MM.1S (cell line): ENCODE results near the gene PPM1E.
"Not testable (repeated sequence)": the region's sequence is repeated elsewhere in the genome, so short reads cannot be mapped to it uniquely, and the experiment has no call there.

Experiments
- DNase-seq: peaks from one replicate; pipeline ENCODE4 v3.0.0-alpha.2; 2015
- H2AFZ ChIP-seq: fragments of 300-600 bp; sonication (generic); 2 replicates; pipeline ENCODE4 v1.6.0; 2016; ENCODE audit warnings: antibody characterized with exemption, low read length
- H3F3A ChIP-seq: fragments of 300-600 bp; sonication (generic); 2 replicates; pipeline ENCODE4 v1.6.1; 2016; ENCODE audit warnings: mild to moderate bottlenecking, antibody characterized with exemption, low read length, moderate library complexity, mixed read lengths; ENCODE audit not compliant: insufficient read depth
- H3K27ac ChIP-seq: fragments of 300-600 bp; sonication (generic); 2 replicates; pipeline ENCODE4 v1.5.1; 2016; ENCODE audit warnings: mild to moderate bottlenecking, low read length
- H3K27me3 ChIP-seq: fragments of 300-600 bp; sonication (generic); replicated peaks from 2 replicates; pipeline ENCODE4 v1.6.0; 2016; ENCODE audit warnings: low read length; ENCODE audit not compliant: insufficient read depth
- H3K36me3 ChIP-seq: fragments of 300-600 bp; sonication (generic); replicated peaks from 2 replicates; pipeline ENCODE4 v1.6.1; 2016; ENCODE audit warnings: mild to moderate bottlenecking, low read length, mixed read lengths; ENCODE audit not compliant: insufficient read depth
- H3K4me1 ChIP-seq: fragments of 300-600 bp; sonication (generic); 2 replicates; pipeline ENCODE4 v1.6.1; 2016; ENCODE audit warnings: low read length, mixed read lengths
- H3K4me2 ChIP-seq: fragments of 300-600 bp; sonication (generic); 2 replicates; pipeline ENCODE4 v1.6.0; 2016; ENCODE audit warnings: low read depth, low read length
- H3K4me3 ChIP-seq: fragments of 300-600 bp; sonication (generic); 2 replicates; pipeline ENCODE4 v1.5.1; 2016; ENCODE audit warnings: low read length, mixed read lengths
- H3K79me2 ChIP-seq: fragments of 300-600 bp; sonication (generic); 2 replicates; pipeline ENCODE4 v1.6.1; 2016; ENCODE audit warnings: mixed run types, low read length, mixed read lengths
- H3K9ac ChIP-seq: fragments of 300-600 bp; sonication (generic); 2 replicates; pipeline ENCODE4 v1.6.1; 2016; ENCODE audit warnings: low read length, mixed read lengths
- H3K9me2 ChIP-seq: fragments of 300-600 bp; sonication (generic); replicated peaks from 2 replicates; pipeline ENCODE4 v1.6.1; 2016; ENCODE audit warnings: mild to moderate bottlenecking, low read length, mixed read lengths; ENCODE audit not compliant: insufficient read depth
- H3K9me3 ChIP-seq: fragments of 300-600 bp; sonication (generic); replicated peaks from 2 replicates; pipeline ENCODE4 v1.6.1; 2016; ENCODE audit warnings: mild to moderate bottlenecking, low read length, mixed read lengths; ENCODE audit not compliant: insufficient read depth
- H4K20me1 ChIP-seq: fragments of 300-600 bp; sonication (generic); 2 replicates; pipeline ENCODE4 v1.6.1; 2016; ENCODE audit warnings: mild to moderate bottlenecking, low read length, moderate library complexity, mixed read lengths; ENCODE audit not compliant: insufficient read depth
- EZH2 ChIP-seq: fragments of 300-600 bp; sonication (generic); optimal IDR thresholded peaks from 2 replicates; pipeline ENCODE3; 2017; ENCODE audit warnings: low read depth, mild to moderate bottlenecking, antibody characterized with exemption, low read length, mixed read lengths
- EZH2phosphoT487 ChIP-seq: fragments of 300-600 bp; sonication (generic); IDR thresholded peaks from 2 replicates; pipeline ENCODE4 v1.6.1; 2018; ENCODE audit warnings: antibody characterized with exemption, low read length
- TF ChIP-seq, protein P1 (sequence below): fragments of 300-600 bp; sonication (generic); IDR thresholded peaks from 2 replicates; pipeline ENCODE4 v1.5.1; 2016; ENCODE audit warnings: antibody characterized with exemption, low read length, mixed read lengths

PPM1E gene

DNA sequence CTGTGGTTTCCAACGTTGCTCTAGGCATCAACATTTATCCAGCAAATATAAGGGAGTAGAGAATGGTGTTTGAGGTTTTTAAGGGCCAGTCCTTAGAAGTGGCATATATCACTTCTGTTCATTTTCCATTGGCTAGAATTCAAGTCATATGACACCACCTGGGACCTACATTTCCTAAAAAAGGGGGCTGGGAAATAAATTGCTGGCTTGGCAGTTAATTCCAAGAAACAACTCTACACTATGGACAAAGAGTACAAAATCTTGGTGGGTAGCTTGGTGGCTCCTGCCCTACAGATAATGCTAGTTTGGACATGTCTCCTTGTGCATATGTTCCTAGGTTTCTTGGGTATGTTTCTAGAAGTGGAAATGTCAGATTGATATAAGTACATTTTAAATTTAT is 7.6 kb downstream of the PPM1E start:
- no peak overlapping the region for H2AFZ ChIP-seq
- H3F3A ChIP-seq: no peaks in the 10 kb centered on the region
- no peak overlapping the region for H3K4me2 ChIP-seq
- no peaks in the 10 kb centered on the region for H3K79me2 ChIP-seq
- H3K9me3 ChIP-seq: no peaks in the 10 kb centered on the region
- no peak for DNase-seq
- no peaks in the 10 kb centered on the region for H3K27me3 ChIP-seq
- TF ChIP-seq, protein P1, sequence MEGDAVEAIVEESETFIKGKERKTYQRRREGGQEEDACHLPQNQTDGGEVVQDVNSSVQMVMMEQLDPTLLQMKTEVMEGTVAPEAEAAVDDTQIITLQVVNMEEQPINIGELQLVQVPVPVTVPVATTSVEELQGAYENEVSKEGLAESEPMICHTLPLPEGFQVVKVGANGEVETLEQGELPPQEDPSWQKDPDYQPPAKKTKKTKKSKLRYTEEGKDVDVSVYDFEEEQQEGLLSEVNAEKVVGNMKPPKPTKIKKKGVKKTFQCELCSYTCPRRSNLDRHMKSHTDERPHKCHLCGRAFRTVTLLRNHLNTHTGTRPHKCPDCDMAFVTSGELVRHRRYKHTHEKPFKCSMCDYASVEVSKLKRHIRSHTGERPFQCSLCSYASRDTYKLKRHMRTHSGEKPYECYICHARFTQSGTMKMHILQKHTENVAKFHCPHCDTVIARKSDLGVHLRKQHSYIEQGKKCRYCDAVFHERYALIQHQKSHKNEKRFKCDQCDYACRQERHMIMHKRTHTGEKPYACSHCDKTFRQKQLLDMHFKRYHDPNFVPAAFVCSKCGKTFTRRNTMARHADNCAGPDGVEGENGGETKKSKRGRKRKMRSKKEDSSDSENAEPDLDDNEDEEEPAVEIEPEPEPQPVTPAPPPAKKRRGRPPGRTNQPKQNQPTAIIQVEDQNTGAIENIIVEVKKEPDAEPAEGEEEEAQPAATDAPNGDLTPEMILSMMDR: no peak
- TF ChIP-seq EZH2phosphoT487 (no peak), EZH2 (no peak)
- no peak overlapping the region for H3K27ac ChIP-seq
- no peak overlapping the region for H3K9ac ChIP-seq
- H3K4me1 ChIP-seq: no peaks in the 10 kb centered on the region
- H3K4me3 ChIP-seq: no peak overlapping the region
- no peaks in the 10 kb centered on the region for H3K36me3 ChIP-seq
- no peaks in the 10 kb centered on the region for H3K9me2 ChIP-seq
- no peaks in the 10 kb centered on the region for H4K20me1 ChIP-seq

DNA sequence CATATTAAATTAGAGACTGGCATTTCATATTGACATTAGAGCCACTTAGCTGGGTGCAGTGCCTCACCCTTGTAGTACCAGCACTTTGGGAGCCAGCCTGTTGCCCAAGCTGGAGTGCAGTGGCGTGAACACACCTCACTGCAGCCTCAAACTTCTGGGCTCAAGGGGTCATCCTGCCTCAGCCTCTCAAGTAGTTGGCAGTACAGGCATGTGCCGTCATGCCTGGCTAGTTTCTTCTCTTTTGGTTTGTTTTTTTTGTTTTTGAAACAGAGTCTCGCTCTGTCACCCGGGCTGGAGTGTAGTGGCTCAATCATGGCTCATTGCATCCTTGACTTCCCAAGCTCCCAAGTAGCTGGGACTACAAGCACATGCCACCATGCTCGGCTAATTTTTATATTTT is 8.7 kb downstream of the PPM1E start:
- no peak overlapping the region for H3K4me2 ChIP-seq
- no peak overlapping the region for H2AFZ ChIP-seq
- no peaks in the 10 kb centered on the region for H3K4me1 ChIP-seq
- H3K36me3 ChIP-seq: no peaks in the 10 kb centered on the region
- H3K9ac ChIP-seq: no peak overlapping the region
- H3K4me3 ChIP-seq: no peak overlapping the region
- no peaks in the 10 kb centered on the region for H3K27me3 ChIP-seq
- DNase-seq: no peak
- no peaks in the 10 kb centered on the region for H3K9me2 ChIP-seq
- H4K20me1 ChIP-seq: no peaks in the 10 kb centered on the region
- no peaks in the 10 kb centered on the region for H3F3A ChIP-seq
- no peak overlapping the region for H3K27ac ChIP-seq
- TF ChIP-seq, protein P1: no peak
- TF ChIP-seq EZH2 (no peak), EZH2phosphoT487 (no peak)
- H3K79me2 ChIP-seq: no peaks in the 10 kb centered on the region
- no peaks in the 10 kb centered on the region for H3K9me3 ChIP-seq

DNA sequence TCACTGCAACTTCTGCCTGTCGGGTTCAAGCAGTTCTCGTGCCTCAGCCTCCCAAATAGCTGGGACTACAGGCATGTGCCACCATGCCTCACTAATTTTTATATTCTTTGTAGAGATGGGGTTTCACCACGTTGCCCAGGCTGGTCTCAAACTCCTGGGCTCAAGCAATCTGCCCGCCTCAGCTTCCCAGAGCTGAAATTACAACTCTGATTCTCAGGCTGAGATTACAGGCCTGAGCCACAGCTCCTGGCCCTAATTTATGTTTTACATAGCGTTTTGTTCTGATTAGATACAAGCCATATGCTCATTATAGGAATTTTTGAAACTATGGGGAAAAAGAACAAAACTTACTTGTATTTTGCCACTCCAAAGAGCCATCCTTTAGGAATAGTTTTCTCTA is 22.8 kb downstream of the PPM1E start:
- H4K20me1 ChIP-seq, DNase-seq, H3K9ac ChIP-seq, H3F3A ChIP-seq, H3K9me3 ChIP-seq, H3K4me3 ChIP-seq, H3K36me3 ChIP-seq, H3K27me3 ChIP-seq, H3K9me2 ChIP-seq, H3K4me1 ChIP-seq, H3K4me2 ChIP-seq, H2AFZ ChIP-seq, H3K27ac ChIP-seq, H3K79me2 ChIP-seq: not testable (repeated sequence)

DNA sequence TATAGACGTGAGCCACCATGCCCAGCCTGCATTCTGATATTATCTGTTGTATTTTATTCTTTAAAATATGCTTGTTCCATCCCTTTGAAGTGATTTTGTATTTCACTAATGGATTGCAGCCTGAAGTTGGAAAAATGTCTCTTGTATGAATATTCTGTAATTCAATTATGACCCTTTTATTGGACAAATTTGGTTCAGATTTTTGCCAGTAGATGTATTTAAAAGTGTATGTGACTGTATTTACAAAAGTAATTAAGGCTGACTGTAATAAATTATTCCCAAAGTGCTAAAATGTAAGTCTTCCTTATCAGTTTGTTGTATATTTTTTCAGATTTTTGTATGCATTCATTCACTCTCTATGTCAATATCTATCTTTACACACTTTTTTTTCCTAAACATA is 23.8 kb downstream of the PPM1E start:
- Histone ChIP-seq H3K9me2 (no peaks in the 10 kb centered on the region), H3K4me3 (no peak overlapping the region), H3K27ac (no peak overlapping the region), H2AFZ (no peak overlapping the region), H3K27me3 (no peaks in the 10 kb centered on the region), H3K36me3 (no peaks in the 10 kb centered on the region), H3K79me2 (no peaks in the 10 kb centered on the region), H3F3A (no peaks in the 10 kb centered on the region), H3K9ac (no peak overlapping the region), H3K9me3 (no peaks in the 10 kb centered on the region), H3K4me2 (no peak overlapping the region), H3K4me1 (no peaks in the 10 kb centered on the region), H4K20me1 (no peaks in the 10 kb centered on the region)
- TF ChIP-seq, protein P1: no peak
- no peak for TF ChIP-seq EZH2
- TF ChIP-seq EZH2phosphoT487: no peak
- no peak for DNase-seq
